HepG2 (cell line): ENCODE results near the gene IFNLR1. TPM values are rescaled to one million over a fixed set of nuclear protein-coding genes. Genes with fewer than 3 reads are reported as not detected.

Source experiments
- ATAC-seq: fragments of 200-7000 bp; cut with Tn5 transposase; 3 replicates; pipeline ENCODE4 v1.9.1; 2020; ENCODE audit warnings: mild to moderate bottlenecking, moderate library complexity
- BruUV-seq: library from RNA; stranded (reverse); fragments of 400-500 nt; replicated peaks from 2 replicates; lab custom pipeline; 2021; lab: Mats Ljungman, UMichigan
- CTCF ChIA-PET: fragments of 300-600 bp; formaldehyde crosslinking; extraction: SDS; loops from one replicate; lab custom pipeline; 2021; ENCODE audit warnings: low total read pairs, inconsistent platforms, low intra/inter-chr PET ratio; lab: Yijun Ruan, JAX
- POLR2A ChIA-PET: fragments of 350-600 bp; sonication (Branson Sonifier 250); formaldehyde crosslinking; loops from one replicate; lab custom pipeline; 2020; ENCODE audit warnings: antibody characterized with exemption, inconsistent platforms; lab: Yijun Ruan, JAX
- DNase-seq: peaks from one replicate; pipeline ENCODE4 v3.0.0-alpha.2; 2015; ENCODE audit warnings: low spot score
- FAIRE-seq: peaks from 3 replicates; lab custom pipeline; 2011; peaks lifted over from hg19 to GRCh38; lab: Jason Lieb, UNC
- H2AFZ ChIP-seq: one replicate; pipeline ENCODE4 v1.6.1; 2011; ENCODE audit warnings: low read length, inconsistent platforms
- H3K27ac ChIP-seq: fragments of 300-600 bp; 3 replicates; pipeline ENCODE4 v1.8.0; 2011; ENCODE audit warnings: mixed run types, mild to moderate bottlenecking, mixed read lengths, low read length, inconsistent platforms; ENCODE audit not compliant: insufficient read depth; ENCODE audit errors: extremely low read length
- H3K27me3 ChIP-seq, 2 experiments: fragments of 200-600 bp in 1 of 2; 2 replicates in 1 of 2; 3 replicates in 1 of 2; pipeline versions ENCODE4 v1.6.0 to v1.8.0; 2011; ENCODE audit warnings: low read length in 2 of 2, mild to moderate bottlenecking in 2 of 2, moderate library complexity in 2 of 2, inconsistent platforms in 1 of 2; ENCODE audit not compliant: insufficient read depth in 2 of 2, control insufficient read depth in 1 of 2
- H3K36me3 ChIP-seq, 2 experiments: fragments of 200-600 bp in 1 of 2; replicated peaks in 1 of 2; 2 replicates in 1 of 2; 3 replicates in 1 of 2; pipeline versions ENCODE4 v1.5.1 to v1.8.0; 2011; ENCODE audit warnings: low read length in 2 of 2, inconsistent platforms in 1 of 2; ENCODE audit not compliant: insufficient read depth in 2 of 2, control insufficient read depth in 1 of 2
- H3K4me1 ChIP-seq: 2 replicates; pipeline ENCODE4 v1.5.1; 2012; ENCODE audit warnings: low read length, inconsistent platforms; ENCODE audit not compliant: insufficient read depth
- H3K4me2 ChIP-seq: 2 replicates; pipeline ENCODE4 v1.6.0; 2011; ENCODE audit warnings: low read depth, low read length, inconsistent platforms
- H3K4me3 ChIP-seq, 3 experiments: fragments of 200-600 bp in 1 of 3; sonication (generic), shearing (Covaris generic) in 1 of 3; replicated peaks in 1 of 3; 2 replicates each; pipeline ENCODE4 v1.5.1; 2011 to 2016; ENCODE audit warnings: low read length in 3 of 3, inconsistent platforms in 2 of 3, low read depth in 2 of 3, mild to moderate bottlenecking in 2 of 3, control low read depth in 1 of 3, mixed read lengths in 1 of 3; ENCODE audit not compliant: insufficient read depth in 1 of 3
- H3K79me2 ChIP-seq: one replicate; pipeline ENCODE4 v1.6.1; 2011; ENCODE audit warnings: low read length, inconsistent platforms; ENCODE audit not compliant: insufficient read depth
- H3K9ac ChIP-seq: 2 replicates; pipeline ENCODE4 v1.6.0; 2011; ENCODE audit warnings: mild to moderate bottlenecking, low read depth, low read length, inconsistent platforms; ENCODE audit not compliant: insufficient read depth
- H3K9me3 ChIP-seq: 2 replicates; pipeline ENCODE4 v1.5.1; 2012; ENCODE audit warnings: mild to moderate bottlenecking, low read length
- H4K20me1 ChIP-seq: 2 replicates; pipeline ENCODE4 v1.6.0; 2011; ENCODE audit warnings: inconsistent platforms, mild to moderate bottlenecking, low read length, moderate library complexity; ENCODE audit not compliant: insufficient read depth
- CCDC6 ChIP-seq: sonication (generic); formaldehyde crosslinking; IDR thresholded peaks from 2 replicates; pipeline ENCODE4 v1.8.1; 2022; ENCODE audit warnings: mild to moderate bottlenecking, missing genetic modification reagents, moderate library complexity
- HIVEP1 ChIP-seq: sonication (generic); formaldehyde crosslinking; IDR thresholded peaks from 2 replicates; pipeline ENCODE4 v1.4.0; 2020; ENCODE audit warnings: mild to moderate bottlenecking, missing genetic modification reagents
- HMG20A ChIP-seq: IDR thresholded peaks from 2 replicates; pipeline ENCODE4 v1.6.1; 2016; ENCODE audit warnings: borderline replicate concordance
- RAD21 ChIP-seq: fragments of 450-650 bp; formaldehyde crosslinking; IDR thresholded peaks from 2 replicates; pipeline ENCODE4 v1.5.0; 2020; ENCODE audit warnings: mild to moderate bottlenecking
- SAP130 ChIP-seq: IDR thresholded peaks from 2 replicates; pipeline ENCODE4 v1.6.1; 2016; ENCODE audit warnings: low read depth
- SMC3 ChIP-seq: IDR thresholded peaks from 2 replicates; pipeline ENCODE4 v1.6.1; 2011; ENCODE audit warnings: low read length, improper control_type of control experiment
- SRF ChIP-seq: IDR thresholded peaks from 2 replicates; pipeline ENCODE4 v1.6.1; 2011; ENCODE audit warnings: mild to moderate bottlenecking, low read depth, low read length, moderate library complexity
- STAG1 ChIP-seq: sonication (generic); formaldehyde crosslinking; IDR thresholded peaks from 2 replicates; pipeline ENCODE4 v1.4.0; 2020; ENCODE audit warnings: missing genetic modification reagents
- TEAD3 ChIP-seq: optimal IDR thresholded peaks from 2 replicates; pipeline ENCODE3; 2016; ENCODE audit warnings: borderline replicate concordance
- XRCC5 ChIP-seq: fragments of 200-400 bp; formaldehyde crosslinking; optimal IDR thresholded peaks from 2 replicates; pipeline ENCODE3; 2017; ENCODE audit warnings: mild to moderate bottlenecking, low read length
- ZMYM4 ChIP-seq: sonication (generic); formaldehyde crosslinking; IDR thresholded peaks from 2 replicates; pipeline ENCODE4 v1.8.1; 2023; ENCODE audit warnings: mild to moderate bottlenecking, missing genetic modification reagents
- ZNF747 ChIP-seq: sonication (generic); formaldehyde crosslinking; IDR thresholded peaks from 2 replicates; pipeline ENCODE4 v1.8.1; 2023; ENCODE audit warnings: missing genetic modification reagents, mild to moderate bottlenecking, borderline replicate concordance
- ZNF749 ChIP-seq: sonication (generic); formaldehyde crosslinking; IDR thresholded peaks from 2 replicates; pipeline ENCODE4 v1.8.0; 2022; ENCODE audit warnings: mild to moderate bottlenecking, missing genetic modification reagents, moderate library complexity, borderline replicate concordance
- ZNF777 ChIP-seq: sonication (generic); formaldehyde crosslinking; IDR thresholded peaks from 2 replicates; pipeline ENCODE4 v1.4.0; 2020; ENCODE audit warnings: missing genetic modification reagents
- ZSCAN21 ChIP-seq: sonication (generic); formaldehyde crosslinking; IDR thresholded peaks from 2 replicates; pipeline ENCODE4 v1.8.0; 2022; ENCODE audit warnings: mild to moderate bottlenecking, missing genetic modification reagents, moderate library complexity, borderline replicate concordance
- WGBS: methylation state at CpG from one replicate; pipeline ENCODE4 v1.1.6; 2017; ENCODE audit warnings: low lambda C conversion rate; 5-methylcytosine and 5-hydroxymethylcytosine counted together
- in situ Hi-C: cut with HindIII; loops from 2 replicates; pipeline ENCODE4 v1.10.0; 2017; ENCODE audit warnings: low pct_unique_long_range_greater_than_20kb; ENCODE audit not compliant: extremely low pct_ligation_motif_present
- intact Hi-C: fragments of 100-400 bp; cut with micrococcal nuclease; formaldehyde crosslinking; loops from one replicate; pipeline ENCODE4 v1.10.0; 2022; ENCODE audit not compliant: unreplicated experiment
- polyA plus RNA-seq, 8 experiments: library from polyadenylated mRNA; depleted of rRNA in 3 of 8; stranded (reverse) in 7 of 8; unstranded in 1 of 8; fragments of >200 nt; fragmentation: Illumina TruSeq in 4 of 8; extraction: Trizol in 4 of 8; gene quantifications; 2 replicates each; pipeline versions ENCODE4 v1.2.1 to v1.2.3, GENCODE V29; 2011 to 2016; ENCODE audit warnings: low read depth in 4 of 8, missing spikeins in 1 of 8, mixed read lengths in 1 of 8; ENCODE audit not compliant: insufficient read depth in 1 of 8
- total RNA-seq, 5 experiments: library from RNA; depleted of rRNA; stranded (reverse); fragments of >200 nt; fragmentation: Illumina TruSeq; extraction: Trizol; gene quantifications; 2 replicates each; pipeline ENCODE4 v1.2.3, GENCODE V29; 2016; ENCODE audit warnings: low read depth in 1 of 5
- TF ChIP-seq, protein P1 (sequence below): sonication (generic); formaldehyde crosslinking; IDR thresholded peaks from 2 replicates; pipeline ENCODE4 v1.5.0; 2020; ENCODE audit warnings: mild to moderate bottlenecking, missing genetic modification reagents, moderate library complexity
- TF ChIP-seq, protein P2 (sequence below): sonication (generic); formaldehyde crosslinking; IDR thresholded peaks from 2 replicates; pipeline ENCODE4 v1.4.0; 2020; ENCODE audit warnings: missing genetic modification reagents
- TF ChIP-seq, protein P3 (sequence below): IDR thresholded peaks from 2 replicates; pipeline ENCODE4 v1.6.1; 2016
- TF ChIP-seq, protein P4 (sequence below): sonication (generic); formaldehyde crosslinking; IDR thresholded peaks from 2 replicates; pipeline ENCODE4 v1.4.0; 2020; ENCODE audit warnings: missing genetic modification reagents, mild to moderate bottlenecking, borderline replicate concordance

The IFNLR1 gene
- total and polyA plus RNA-seq, 2 of the 13 experiments (the other 11 are each of a cell fraction or from before 2014, with no cell fraction given): 3.8 to 8.5 TPM

DNA sequence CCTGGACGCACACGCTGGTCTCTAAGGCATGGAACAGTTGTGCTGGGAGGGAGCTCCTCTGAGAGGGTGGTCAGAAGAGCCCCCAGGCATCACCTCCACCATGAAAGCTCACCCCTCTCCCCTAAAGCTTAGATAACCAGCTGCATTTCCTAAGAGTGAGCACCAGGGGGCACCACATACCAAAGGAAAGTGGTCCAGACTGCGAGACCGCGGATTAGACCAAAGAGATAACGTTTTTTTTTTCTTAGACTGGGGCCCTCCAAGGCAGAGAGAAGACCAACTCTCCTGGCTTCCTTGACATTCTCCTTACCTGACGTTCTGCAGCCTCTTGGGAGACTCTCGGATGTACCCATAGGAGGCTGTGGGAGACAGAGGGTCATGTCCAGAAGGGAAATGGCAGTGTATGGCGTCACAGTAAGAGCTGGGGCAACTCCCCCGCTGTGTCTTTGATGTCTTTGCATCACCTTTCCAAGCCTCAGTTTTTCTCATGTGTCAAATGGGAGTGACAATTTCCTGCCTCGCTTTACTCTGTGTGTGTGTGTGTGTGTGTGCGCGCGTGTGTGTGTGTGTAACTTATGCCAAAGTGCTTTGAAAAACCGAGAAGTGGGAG, 12.3 kb upstream of the IFNLR1 start:
- Histone ChIP-seq H3K79me2 (no peaks in the 10 kb centered on the region), H3K4me3 (no peak overlapping the region), H3K9me3 (no peaks in the 10 kb centered on the region), H3K27me3 (peaks cover 0 to 1% of the 10 kb centered on the region in 2 experiments; a peak in 2 of 5 replicates), H3K4me2 (peak overlapping the region; percentile 43; the same call in 1 of the 2 replicates), H4K20me1 (no peaks in the 10 kb centered on the region), H3K9ac (no peak overlapping the region), H3K4me1 (0 out of 2 replicates have a peak, but pooled peaks cover 4% of the 10 kb centered on the region), H2AFZ (no peak overlapping the region), H3K36me3 (no peaks in the 10 kb centered on the region), H3K27ac (no peak overlapping the region)
- intact Hi-C loops (loop anchor here (1.0 to 10.0 kb wide), 2 partner anchors 192 to 435 kb away; no protein-coding TSS in a partner anchor), in situ Hi-C loops (no loop called here)
- ChIA-PET CTCF (interaction anchor here (1.4 to 8.2 kb wide), 2 partner anchors 128 to 191 kb away, joined by 4 to 151 read pairs; no protein-coding TSS in a partner anchor), POLR2A (interaction anchor here (1.0 kb wide), 1 partner anchor 194 kb away, joined by 3 read pairs; no protein-coding TSS in a partner anchor)
- peak; percentile 60 for ATAC-seq
- FAIRE-seq: peak; percentile 78
- no TSS peak for BruUV-seq
- DNase-seq: peak; percentile 44
- 30% methylated on average over 15 of the region's 15 CpGs for WGBS
- TF ChIP-seq, protein P1, sequence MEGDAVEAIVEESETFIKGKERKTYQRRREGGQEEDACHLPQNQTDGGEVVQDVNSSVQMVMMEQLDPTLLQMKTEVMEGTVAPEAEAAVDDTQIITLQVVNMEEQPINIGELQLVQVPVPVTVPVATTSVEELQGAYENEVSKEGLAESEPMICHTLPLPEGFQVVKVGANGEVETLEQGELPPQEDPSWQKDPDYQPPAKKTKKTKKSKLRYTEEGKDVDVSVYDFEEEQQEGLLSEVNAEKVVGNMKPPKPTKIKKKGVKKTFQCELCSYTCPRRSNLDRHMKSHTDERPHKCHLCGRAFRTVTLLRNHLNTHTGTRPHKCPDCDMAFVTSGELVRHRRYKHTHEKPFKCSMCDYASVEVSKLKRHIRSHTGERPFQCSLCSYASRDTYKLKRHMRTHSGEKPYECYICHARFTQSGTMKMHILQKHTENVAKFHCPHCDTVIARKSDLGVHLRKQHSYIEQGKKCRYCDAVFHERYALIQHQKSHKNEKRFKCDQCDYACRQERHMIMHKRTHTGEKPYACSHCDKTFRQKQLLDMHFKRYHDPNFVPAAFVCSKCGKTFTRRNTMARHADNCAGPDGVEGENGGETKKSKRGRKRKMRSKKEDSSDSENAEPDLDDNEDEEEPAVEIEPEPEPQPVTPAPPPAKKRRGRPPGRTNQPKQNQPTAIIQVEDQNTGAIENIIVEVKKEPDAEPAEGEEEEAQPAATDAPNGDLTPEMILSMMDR (CRISPR knock-in tag): peak; percentile 90
- TF ChIP-seq, protein P2, sequence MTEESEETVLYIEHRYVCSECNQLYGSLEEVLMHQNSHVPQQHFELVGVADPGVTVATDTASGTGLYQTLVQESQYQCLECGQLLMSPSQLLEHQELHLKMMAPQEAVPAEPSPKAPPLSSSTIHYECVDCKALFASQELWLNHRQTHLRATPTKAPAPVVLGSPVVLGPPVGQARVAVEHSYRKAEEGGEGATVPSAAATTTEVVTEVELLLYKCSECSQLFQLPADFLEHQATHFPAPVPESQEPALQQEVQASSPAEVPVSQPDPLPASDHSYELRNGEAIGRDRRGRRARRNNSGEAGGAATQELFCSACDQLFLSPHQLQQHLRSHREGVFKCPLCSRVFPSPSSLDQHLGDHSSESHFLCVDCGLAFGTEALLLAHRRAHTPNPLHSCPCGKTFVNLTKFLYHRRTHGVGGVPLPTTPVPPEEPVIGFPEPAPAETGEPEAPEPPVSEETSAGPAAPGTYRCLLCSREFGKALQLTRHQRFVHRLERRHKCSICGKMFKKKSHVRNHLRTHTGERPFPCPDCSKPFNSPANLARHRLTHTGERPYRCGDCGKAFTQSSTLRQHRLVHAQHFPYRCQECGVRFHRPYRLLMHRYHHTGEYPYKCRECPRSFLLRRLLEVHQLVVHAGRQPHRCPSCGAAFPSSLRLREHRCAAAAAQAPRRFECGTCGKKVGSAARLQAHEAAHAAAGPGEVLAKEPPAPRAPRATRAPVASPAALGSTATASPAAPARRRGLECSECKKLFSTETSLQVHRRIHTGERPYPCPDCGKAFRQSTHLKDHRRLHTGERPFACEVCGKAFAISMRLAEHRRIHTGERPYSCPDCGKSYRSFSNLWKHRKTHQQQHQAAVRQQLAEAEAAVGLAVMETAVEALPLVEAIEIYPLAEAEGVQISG (CRISPR knock-in tag): no peak
- no peak for TF ChIP-seq ZSCAN21
- no peak for TF ChIP-seq ZNF749 (CRISPR knock-in tag)
- TF ChIP-seq ZNF747 (CRISPR knock-in tag): no peak
- TF ChIP-seq ZNF777: no peak
- no peak for TF ChIP-seq HIVEP1 (CRISPR knock-in tag)
- TF ChIP-seq RAD21 (CRISPR knock-in tag): peak; percentile 81
- peak; percentile 27 for TF ChIP-seq TEAD3
- no peak for TF ChIP-seq HMG20A (CRISPR knock-in tag)
- no peak for TF ChIP-seq SAP130 (CRISPR knock-in tag)
- TF ChIP-seq, protein P3, sequence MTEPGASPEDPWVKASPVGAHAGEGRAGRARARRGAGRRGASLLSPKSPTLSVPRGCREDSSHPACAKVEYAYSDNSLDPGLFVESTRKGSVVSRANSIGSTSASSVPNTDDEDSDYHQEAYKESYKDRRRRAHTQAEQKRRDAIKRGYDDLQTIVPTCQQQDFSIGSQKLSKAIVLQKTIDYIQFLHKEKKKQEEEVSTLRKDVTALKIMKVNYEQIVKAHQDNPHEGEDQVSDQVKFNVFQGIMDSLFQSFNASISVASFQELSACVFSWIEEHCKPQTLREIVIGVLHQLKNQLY (CRISPR knock-in tag): no peak
- 0 out of 2 replicates have a peak, but pooled peaks have one; percentile 31 for TF ChIP-seq CCDC6 (CRISPR knock-in tag)
- TF ChIP-seq SRF: no peak
- peak; percentile 23 for TF ChIP-seq XRCC5
- TF ChIP-seq SMC3: peak; percentile 92
- TF ChIP-seq STAG1 (CRISPR knock-in tag): peak; percentile 93
- no peak for TF ChIP-seq ZMYM4 (CRISPR knock-in tag)
- TF ChIP-seq, protein P4, sequence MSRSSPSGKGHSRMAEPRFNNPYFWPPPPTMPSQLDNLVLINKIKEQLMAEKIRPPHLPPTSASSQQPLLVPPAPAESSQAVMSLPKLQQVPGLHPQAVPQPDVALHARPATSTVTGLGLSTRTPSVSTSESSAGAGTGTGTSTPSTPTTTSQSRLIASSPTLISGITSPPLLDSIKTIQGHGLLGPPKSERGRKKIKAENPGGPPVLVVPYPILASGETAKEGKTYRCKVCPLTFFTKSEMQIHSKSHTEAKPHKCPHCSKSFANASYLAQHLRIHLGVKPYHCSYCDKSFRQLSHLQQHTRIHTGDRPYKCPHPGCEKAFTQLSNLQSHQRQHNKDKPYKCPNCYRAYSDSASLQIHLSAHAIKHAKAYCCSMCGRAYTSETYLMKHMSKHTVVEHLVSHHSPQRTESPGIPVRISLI (CRISPR knock-in tag): peak; percentile 89
